ENCODE measurements around the gene NT5DC2. TPM values are rescaled to one million over a fixed set of nuclear protein-coding genes. Genes with fewer than 3 reads are reported as not detected.

The NT5DC2 gene
- total RNA-seq, 1 donor from 2014 or later, result 309 TPM

- Mint-ChIP-seq H3K9me3 (ENCODE audit: low read depth) (no peaks in the 10 kb centered on the region), H3K27ac (ENCODE audit: unreplicated experiment) (peak overlapping the region; percentile 50), H3K36me3 (ENCODE audit: low read depth) (peaks cover 21% of the 10 kb centered on the region), H3K4me1 (ENCODE audit: low read depth) (peaks cover 5% of the 10 kb centered on the region), H3K27me3 (ENCODE audit: low read depth) (no peaks in the 10 kb centered on the region), H3K4me3 (ENCODE audit: unreplicated experiment) (no peak overlapping the region)
- TF ChIP-seq CTCF (IDR thresholded peaks at IDR 0.05), result no peak
- DNase-seq (ENCODE audit: low spot score), result no peak
Observed at GRCh38 chr3:52525680-52526561, 7.7 kb downstream of the NT5DC2 start.

DNA sequence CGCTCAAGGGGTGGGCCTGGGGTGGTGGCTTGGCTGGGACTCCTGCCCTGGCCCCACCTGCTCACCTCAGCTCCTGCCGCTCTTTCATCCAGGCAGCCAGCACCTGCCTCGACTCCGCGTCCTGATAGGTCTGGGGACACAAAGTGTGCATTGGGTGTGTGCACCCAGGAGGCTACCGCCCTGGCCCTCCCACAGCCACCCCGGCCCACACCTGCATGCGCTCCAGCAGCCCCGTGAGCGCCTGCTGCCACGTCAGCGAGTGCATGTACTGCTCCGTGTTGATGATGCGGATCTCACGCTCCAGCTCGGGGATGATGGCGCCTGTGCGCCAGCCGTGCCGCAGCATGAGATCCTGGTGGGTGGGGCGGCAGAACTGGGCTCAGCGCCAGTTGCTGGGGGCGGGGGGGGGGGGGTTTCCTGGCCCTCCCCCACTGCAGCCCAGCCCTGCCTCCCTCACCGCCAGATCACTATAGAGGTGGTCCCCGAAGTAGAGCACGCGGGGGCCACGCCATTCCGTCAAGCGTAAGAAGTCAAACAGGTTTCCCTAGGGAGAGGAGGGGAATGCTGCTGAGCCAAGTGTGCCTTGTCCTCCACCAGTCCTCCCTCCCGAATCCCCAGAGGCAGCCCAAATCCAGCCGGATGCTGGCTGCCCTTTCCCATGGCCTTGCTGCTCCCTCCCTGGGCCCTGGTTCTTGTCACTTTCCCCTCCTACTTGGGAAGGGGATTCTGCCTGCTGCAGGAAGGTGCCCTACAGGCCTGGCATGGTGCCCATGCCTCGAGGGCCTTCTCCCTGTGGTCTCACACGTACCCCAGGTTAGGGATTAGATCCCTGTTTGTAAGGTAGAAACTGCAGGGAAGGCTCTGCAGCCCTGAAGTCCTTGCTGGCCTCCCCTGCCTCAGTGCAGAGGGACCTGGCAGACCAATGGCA lies 8.6 kb downstream of the NT5DC2 start:
- Mint-ChIP-seq H3K9me3 (ENCODE audit: low read depth) (no peaks in the 10 kb centered on the region), H3K27ac (ENCODE audit: unreplicated experiment) (no peak overlapping the region), H3K4me3 (ENCODE audit: unreplicated experiment) (no peak overlapping the region), H3K27me3 (ENCODE audit: low read depth) (no peaks in the 10 kb centered on the region), H3K36me3 (ENCODE audit: low read depth) (peaks cover 21% of the 10 kb centered on the region), H3K4me1 (ENCODE audit: low read depth) (peaks cover 2% of the 10 kb centered on the region)
- peak; percentile 88 for DNase-seq (ENCODE audit: low spot score)
- no peak for TF ChIP-seq CTCF (IDR thresholded peaks at IDR 0.05)

DNA sequence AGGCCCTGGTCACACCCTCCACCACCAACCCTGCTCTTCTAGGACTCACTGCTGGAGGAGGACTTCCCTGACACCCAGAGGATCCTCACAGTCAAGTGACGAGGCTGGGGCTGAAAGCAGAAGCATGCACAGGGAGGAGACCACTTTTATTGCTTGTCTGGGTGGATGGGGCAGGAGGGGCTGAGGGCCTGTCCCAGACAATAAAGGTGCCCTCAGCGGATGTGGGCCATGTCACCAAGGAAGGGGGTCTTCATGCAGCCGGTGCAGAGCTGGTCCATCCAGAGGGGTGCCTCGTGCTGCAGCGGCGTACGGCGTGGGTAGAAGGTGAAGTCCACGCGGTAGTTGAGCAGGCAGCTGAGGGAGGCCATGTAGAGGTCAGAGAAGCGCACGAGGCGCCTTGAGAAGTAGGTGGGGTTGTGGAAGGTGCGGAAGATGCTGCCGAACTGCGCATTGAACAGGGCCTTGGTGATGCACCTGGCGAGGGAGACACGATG lies 9.4 kb downstream of the NT5DC2 start:
- Mint-ChIP-seq H3K4me1 (ENCODE audit: low read depth) (no peaks in the 10 kb centered on the region), H3K36me3 (ENCODE audit: low read depth) (peaks cover 21% of the 10 kb centered on the region), H3K4me3 (ENCODE audit: unreplicated experiment) (no peak overlapping the region), H3K27me3 (ENCODE audit: low read depth) (no peaks in the 10 kb centered on the region), H3K27ac (ENCODE audit: unreplicated experiment) (no peak overlapping the region), H3K9me3 (ENCODE audit: low read depth) (no peaks in the 10 kb centered on the region)
- no peak for TF ChIP-seq CTCF (IDR thresholded peaks at IDR 0.05)
- no peak for DNase-seq (ENCODE audit: low spot score)

GRCh38 chr3:52523386-52524257 lies 10.0 kb downstream of the NT5DC2 start:
- no peaks in the 10 kb centered on the region for H3K9me3 Mint-ChIP-seq (ENCODE audit: low read depth)
- peak; percentile 84 for DNase-seq (ENCODE audit: low spot score)
- H3K27me3 Mint-ChIP-seq (ENCODE audit: low read depth), result no peaks in the 10 kb centered on the region
- H3K36me3 Mint-ChIP-seq (ENCODE audit: low read depth), result peaks cover 19% of the 10 kb centered on the region
- H3K4me1 Mint-ChIP-seq (ENCODE audit: low read depth), result no peaks in the 10 kb centered on the region
- TF ChIP-seq CTCF (IDR thresholded peaks at IDR 0.05), result no peak
- no peak overlapping the region for H3K4me3 Mint-ChIP-seq (ENCODE audit: unreplicated experiment)
- H3K27ac Mint-ChIP-seq (ENCODE audit: unreplicated experiment), result no peak overlapping the region
